Breast epithelium (tissue), 3 donors: ENCODE data around the gene TMC3.

Experiments
- CTCF ChIP-seq, 3 donors: fragments of 450-650 bp; IDR thresholded peaks; one replicate each; pipeline ENCODE4 v1.5.1; 2016 to 2017; ENCODE audit warnings: antibody characterized with exemption in 3 of 3, mild to moderate bottlenecking in 3 of 3, moderate library complexity in 3 of 3
- POLR2A ChIP-seq: fragments of 450-650 bp; IDR thresholded peaks from one replicate; pipeline ENCODE4 v1.6.1; 2016; ENCODE audit warnings: antibody characterized with exemption, mild to moderate bottlenecking, moderate library complexity

DNA sequence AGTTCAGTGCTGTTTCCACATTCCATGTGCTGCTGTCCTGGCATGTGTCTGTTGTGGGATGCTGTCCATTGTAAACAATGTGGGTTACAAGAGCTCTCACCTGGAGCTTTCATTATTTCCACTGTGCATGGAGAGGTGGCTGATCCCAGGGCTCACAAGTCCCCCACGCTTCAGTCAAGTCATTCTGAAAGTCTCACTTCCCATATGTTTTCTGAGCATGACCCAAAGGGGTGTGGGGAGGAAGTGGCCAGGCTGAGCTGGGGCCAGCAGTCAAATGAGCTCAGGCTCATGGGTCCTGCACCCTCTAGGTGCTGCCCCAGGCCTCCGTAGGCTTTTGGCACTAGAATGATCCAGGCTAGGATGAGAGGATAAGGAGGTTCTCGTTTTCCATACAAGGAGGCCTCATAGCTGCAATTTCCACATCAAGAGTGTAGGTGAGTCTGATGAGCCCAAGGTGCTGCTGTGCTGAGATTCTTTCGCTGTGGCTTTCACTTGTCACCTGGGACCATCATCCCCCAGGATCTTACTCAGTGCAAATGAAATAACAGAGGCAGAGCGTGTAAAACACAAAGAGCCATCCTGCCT lies 72.1 kb downstream of the TMC3 start:
- TF ChIP-seq CTCF (IDR thresholded peaks at IDR 0.05) = no peak
- no peak for TF ChIP-seq POLR2A
